Measurements from ENCODE around the gene APP.

The APP gene

DNA sequence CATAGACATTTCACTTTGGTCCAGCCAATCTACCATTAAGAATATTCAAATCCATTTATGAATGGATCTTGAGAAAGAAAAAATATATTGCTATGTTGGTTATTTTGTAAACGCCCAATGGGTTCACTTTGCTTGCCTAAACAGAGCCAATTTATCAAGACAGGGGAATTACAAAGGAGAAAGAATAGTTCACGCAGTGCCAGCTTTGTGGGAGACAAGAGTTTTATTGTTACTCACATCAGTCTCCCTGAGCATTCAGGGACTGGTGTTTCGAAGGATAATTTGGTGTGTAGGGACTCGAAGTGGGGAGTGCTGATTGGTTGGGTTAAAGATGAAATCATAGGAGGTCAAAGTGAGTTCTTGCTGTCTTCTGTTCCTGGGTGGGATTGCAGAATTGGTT, 300.5 kb downstream of the APP start:
- H3K9me3 ChIP-seq (ENCODE audit: control insufficient read depth, insufficient read depth, low read length) = no peaks in the 10 kb centered on the region

DNA sequence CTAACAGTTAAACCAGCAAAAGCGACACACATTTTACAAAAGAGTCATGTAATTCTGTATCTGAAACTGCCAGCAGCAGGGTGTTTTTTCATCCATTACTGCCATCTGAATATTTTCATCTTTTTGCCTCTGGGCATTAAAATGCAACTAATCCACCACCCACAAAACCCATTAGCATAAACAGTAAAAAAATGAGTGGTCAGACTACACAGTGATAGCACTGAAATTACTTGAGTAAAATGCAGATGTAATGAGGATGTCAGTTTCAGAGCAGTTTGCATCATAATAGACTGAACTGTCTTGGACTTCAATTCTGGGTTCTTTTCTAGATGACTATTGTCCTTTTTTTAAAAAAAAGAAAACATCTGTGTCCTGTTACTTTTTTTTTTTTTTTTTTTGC, 303.5 kb downstream of the APP start:
- Histone ChIP-seq H3K9me3 (ENCODE audit: control insufficient read depth, insufficient read depth, low read length) (no peaks in the 10 kb centered on the region), H3K27me3 (ENCODE audit: control insufficient read depth, low read length) (no peaks in the 10 kb centered on the region), H3K27ac (ENCODE audit: low read depth, low read length) (no peak overlapping the region)

More for the DNA sequence above, 300.5 kb downstream of the APP start:
- no peaks in the 10 kb centered on the region for H4K20me1 ChIP-seq (ENCODE audit: control insufficient read depth, insufficient read depth, low read depth, low read length)
- H3K36me3 ChIP-seq (ENCODE audit: control insufficient read depth, low read length) = no peaks in the 10 kb centered on the region
- H3F3A ChIP-seq (ENCODE audit: control insufficient read depth, insufficient read depth) = no peaks in the 10 kb centered on the region
- no peaks in the 10 kb centered on the region for H3K4me1 ChIP-seq (ENCODE audit: control insufficient read depth, low read length)
- H3K4me3 ChIP-seq (ENCODE audit: low read length) = no peak overlapping the region
- no peaks in the 10 kb centered on the region for H3K27me3 ChIP-seq (ENCODE audit: control insufficient read depth, low read length)
- TF ChIP-seq EZH2phosphoT487 (IDR thresholded peaks at IDR 0.05; ENCODE audit: borderline replicate concordance, low read length) = no peak
- TF ChIP-seq, protein P1, sequence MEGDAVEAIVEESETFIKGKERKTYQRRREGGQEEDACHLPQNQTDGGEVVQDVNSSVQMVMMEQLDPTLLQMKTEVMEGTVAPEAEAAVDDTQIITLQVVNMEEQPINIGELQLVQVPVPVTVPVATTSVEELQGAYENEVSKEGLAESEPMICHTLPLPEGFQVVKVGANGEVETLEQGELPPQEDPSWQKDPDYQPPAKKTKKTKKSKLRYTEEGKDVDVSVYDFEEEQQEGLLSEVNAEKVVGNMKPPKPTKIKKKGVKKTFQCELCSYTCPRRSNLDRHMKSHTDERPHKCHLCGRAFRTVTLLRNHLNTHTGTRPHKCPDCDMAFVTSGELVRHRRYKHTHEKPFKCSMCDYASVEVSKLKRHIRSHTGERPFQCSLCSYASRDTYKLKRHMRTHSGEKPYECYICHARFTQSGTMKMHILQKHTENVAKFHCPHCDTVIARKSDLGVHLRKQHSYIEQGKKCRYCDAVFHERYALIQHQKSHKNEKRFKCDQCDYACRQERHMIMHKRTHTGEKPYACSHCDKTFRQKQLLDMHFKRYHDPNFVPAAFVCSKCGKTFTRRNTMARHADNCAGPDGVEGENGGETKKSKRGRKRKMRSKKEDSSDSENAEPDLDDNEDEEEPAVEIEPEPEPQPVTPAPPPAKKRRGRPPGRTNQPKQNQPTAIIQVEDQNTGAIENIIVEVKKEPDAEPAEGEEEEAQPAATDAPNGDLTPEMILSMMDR (IDR thresholded peaks at IDR 0.05; ENCODE audit: low read depth, low read length, poor library complexity, severe bottlenecking) = no peak
- no peaks in the 10 kb centered on the region for H3K9me2 ChIP-seq (replicated peaks; ENCODE audit: control insufficient read depth, low read length)
- no peak overlapping the region for H3K4me2 ChIP-seq (ENCODE audit: low read length)
- H3K79me2 ChIP-seq (ENCODE audit: control insufficient read depth, low read length) = no peaks in the 10 kb centered on the region
- no peak overlapping the region for H3K27ac ChIP-seq (ENCODE audit: low read depth, low read length)

DNA sequence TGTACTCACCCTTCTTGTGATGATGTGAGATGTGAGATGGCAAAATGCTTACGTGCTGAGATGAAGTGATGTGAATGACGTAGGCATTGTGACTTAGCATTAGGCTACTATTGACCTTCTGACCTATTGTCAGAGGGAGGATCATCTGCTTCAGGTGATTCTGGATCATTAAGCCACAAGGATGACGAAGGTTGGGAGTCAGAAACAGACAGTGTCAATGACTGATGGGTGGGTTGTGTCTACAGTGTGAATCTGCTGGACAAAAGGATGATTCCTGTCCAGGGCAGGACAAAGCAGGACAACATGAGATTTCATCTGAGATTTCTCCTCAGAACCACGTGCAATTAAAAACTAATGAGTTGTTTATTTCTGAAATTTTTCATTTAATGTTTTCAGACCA, 306.8 kb downstream of the APP start:
- H3K4me1 ChIP-seq (ENCODE audit: control insufficient read depth, low read length) = no peaks in the 10 kb centered on the region
- H3K79me2 ChIP-seq (ENCODE audit: control insufficient read depth, low read length) = no peaks in the 10 kb centered on the region
- H3F3A ChIP-seq (ENCODE audit: control insufficient read depth, insufficient read depth) = no peaks in the 10 kb centered on the region
- H3K27me3 ChIP-seq (ENCODE audit: control insufficient read depth, low read length) = no peaks in the 10 kb centered on the region
- no peak overlapping the region for H3K4me3 ChIP-seq (ENCODE audit: low read length)
- H3K4me2 ChIP-seq (ENCODE audit: low read length) = no peak overlapping the region
- no peaks in the 10 kb centered on the region for H3K36me3 ChIP-seq (ENCODE audit: control insufficient read depth, low read length)
- H4K20me1 ChIP-seq (ENCODE audit: control insufficient read depth, insufficient read depth, low read depth, low read length) = no peaks in the 10 kb centered on the region
- no peaks in the 10 kb centered on the region for H3K9me2 ChIP-seq (replicated peaks; ENCODE audit: control insufficient read depth, low read length)
- H3K9me3 ChIP-seq (ENCODE audit: control insufficient read depth, insufficient read depth, low read length) = no peaks in the 10 kb centered on the region
- TF ChIP-seq, protein P1 (IDR thresholded peaks at IDR 0.05; ENCODE audit: low read depth, low read length, poor library complexity, severe bottlenecking) = no peak
- no peak for TF ChIP-seq EZH2phosphoT487 (IDR thresholded peaks at IDR 0.05; ENCODE audit: borderline replicate concordance, low read length)
- no peak overlapping the region for H3K27ac ChIP-seq (ENCODE audit: low read depth, low read length)

More for the DNA sequence above, 303.5 kb downstream of the APP start:
- H3K4me1 ChIP-seq (ENCODE audit: control insufficient read depth, low read length) = no peaks in the 10 kb centered on the region
- no peaks in the 10 kb centered on the region for H4K20me1 ChIP-seq (ENCODE audit: control insufficient read depth, insufficient read depth, low read depth, low read length)
- H3K79me2 ChIP-seq (ENCODE audit: control insufficient read depth, low read length) = no peaks in the 10 kb centered on the region
- H3K36me3 ChIP-seq (ENCODE audit: control insufficient read depth, low read length) = no peaks in the 10 kb centered on the region
- H3K4me2 ChIP-seq (ENCODE audit: low read length) = no peak overlapping the region
- no peak for TF ChIP-seq EZH2phosphoT487 (IDR thresholded peaks at IDR 0.05; ENCODE audit: borderline replicate concordance, low read length)
- TF ChIP-seq, protein P1 (IDR thresholded peaks at IDR 0.05; ENCODE audit: low read depth, low read length, poor library complexity, severe bottlenecking) = no peak
- H3F3A ChIP-seq (ENCODE audit: control insufficient read depth, insufficient read depth) = no peaks in the 10 kb centered on the region
- no peaks in the 10 kb centered on the region for H3K9me2 ChIP-seq (replicated peaks; ENCODE audit: control insufficient read depth, low read length)
- no peak overlapping the region for H3K4me3 ChIP-seq (ENCODE audit: low read length)

DNA sequence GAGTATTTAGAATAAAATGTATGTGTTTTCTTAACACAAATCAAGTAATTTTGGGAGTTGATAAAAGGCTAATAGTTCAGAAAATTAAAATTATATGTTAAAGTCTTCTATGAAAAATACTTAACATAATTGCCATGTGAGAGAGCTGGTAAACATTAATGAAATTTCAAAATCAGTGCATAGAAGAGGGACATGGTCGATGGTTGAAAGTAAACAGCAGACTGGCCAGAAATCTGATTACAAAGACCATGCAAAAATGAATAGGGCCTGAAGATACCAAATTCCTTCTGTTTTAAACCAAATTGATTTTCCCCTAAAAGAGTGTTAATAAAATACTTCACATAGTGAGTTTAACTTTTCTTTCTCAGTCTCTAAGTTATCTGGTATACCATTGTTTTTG, 307.5 kb downstream of the APP start:
- Histone ChIP-seq H3K4me2 (ENCODE audit: low read length) (no peak overlapping the region), H3F3A (ENCODE audit: control insufficient read depth, insufficient read depth) (no peaks in the 10 kb centered on the region), H3K4me1 (ENCODE audit: control insufficient read depth, low read length) (no peaks in the 10 kb centered on the region), H3K27me3 (ENCODE audit: control insufficient read depth, low read length) (no peaks in the 10 kb centered on the region), H3K79me2 (ENCODE audit: control insufficient read depth, low read length) (no peaks in the 10 kb centered on the region), H4K20me1 (ENCODE audit: control insufficient read depth, insufficient read depth, low read depth, low read length) (no peaks in the 10 kb centered on the region), H3K9me3 (ENCODE audit: control insufficient read depth, insufficient read depth, low read length) (no peaks in the 10 kb centered on the region), H3K9me2 (replicated peaks; ENCODE audit: control insufficient read depth, low read length) (no peaks in the 10 kb centered on the region), H3K36me3 (ENCODE audit: control insufficient read depth, low read length) (no peaks in the 10 kb centered on the region), H3K27ac (ENCODE audit: low read depth, low read length) (no peak overlapping the region), H3K4me3 (ENCODE audit: low read length) (no peak overlapping the region)
- no peak for TF ChIP-seq EZH2phosphoT487 (IDR thresholded peaks at IDR 0.05; ENCODE audit: borderline replicate concordance, low read length)
- TF ChIP-seq, protein P1 (IDR thresholded peaks at IDR 0.05; ENCODE audit: low read depth, low read length, poor library complexity, severe bottlenecking) = no peak

Measured in DOHH2 (cell line).